Forelimb muscle (tissue), 1 donor: ENCODE data around the gene SULT2B1. TPM values are rescaled to one million over a fixed set of nuclear protein-coding genes. Genes with fewer than 3 reads are reported as not detected.

Source experiments
- polyA plus RNA-seq: library from polyadenylated mRNA; unstranded; fragments of 120-200 nt; gene quantifications from one replicate; pipeline ENCODE4 v1.2.1, GENCODE V29; 2013; ENCODE audit not compliant: insufficient read length

Gene SULT2B1
- polyA plus RNA-seq, 1 donor: 0.10 TPM

Other genes starting within 250 kb of the SULT2B1 start
- gene EMP3, start 226.6 kb upstream of the SULT2B1 start, polyA plus RNA-seq: 143 TPM
- gene TMEM143, start 188.2 kb upstream of the SULT2B1 start, polyA plus RNA-seq: 18.6 TPM
- gene SYNGR4, start 187.8 kb upstream of the SULT2B1 start, polyA plus RNA-seq: not detected
- 109 TPM for gene KDELR1, start 160.6 kb upstream of the SULT2B1 start, polyA plus RNA-seq
- 1.4 TPM for gene GRIN2D, start 158.5 kb upstream of the SULT2B1 start, polyA plus RNA-seq
- gene GRWD1, start 106.2 kb upstream of the SULT2B1 start, polyA plus RNA-seq: 23.2 TPM
- 0.81 TPM for gene KCNJ14, start 96.6 kb upstream of the SULT2B1 start, polyA plus RNA-seq
- gene CYTH2, start 82.8 kb upstream of the SULT2B1 start, polyA plus RNA-seq: 45.7 TPM
- gene LMTK3, start 40.3 kb upstream of the SULT2B1 start, polyA plus RNA-seq: not detected
- gene SPACA4, start 54.6 kb downstream of the SULT2B1 start, polyA plus RNA-seq: not detected
- gene FAM83E, start 62.9 kb downstream of the SULT2B1 start, polyA plus RNA-seq: not detected
- 1,725 TPM for gene RPL18, start 67.0 kb downstream of the SULT2B1 start, polyA plus RNA-seq
- gene SPHK2, start 67.3 kb downstream of the SULT2B1 start, polyA plus RNA-seq: 9.0 TPM
- gene DBP, start 85.2 kb downstream of the SULT2B1 start, polyA plus RNA-seq: 5.2 TPM
- gene CA11, start 94.0 kb downstream of the SULT2B1 start, polyA plus RNA-seq: 7.6 TPM
- gene NTN5, start 120.8 kb downstream of the SULT2B1 start, polyA plus RNA-seq: 2.9 TPM
- 0.83 TPM for gene FUT2, start 143.8 kb downstream of the SULT2B1 start, polyA plus RNA-seq
- gene MAMSTR, start 167.6 kb downstream of the SULT2B1 start, polyA plus RNA-seq: 146 TPM
- gene RASIP1, start 188.4 kb downstream of the SULT2B1 start, polyA plus RNA-seq: 25.9 TPM
- gene IZUMO1, start 194.7 kb downstream of the SULT2B1 start, polyA plus RNA-seq: 2.0 TPM
- 1.1 TPM for gene FUT1, start 200.5 kb downstream of the SULT2B1 start, polyA plus RNA-seq
- gene FGF21, start 203.4 kb downstream of the SULT2B1 start, polyA plus RNA-seq: not detected